ENCODE results near the gene CERT1.
"Not testable (repeated sequence)": the region's sequence is repeated elsewhere in the genome, so short reads cannot be mapped to it uniquely, and the experiment has no call there.

GRCh38 chr5:75489847-75490246 lies 21.6 kb downstream of the CERT1 start:
- TF ChIP-seq CTCF (IDR thresholded peaks at IDR 0.05; ENCODE audit: low read depth, low read length, poor library complexity, severe bottlenecking); EZH2phosphoT487 (IDR thresholded peaks at IDR 0.05; ENCODE audit: borderline replicate concordance, low read length): not testable (repeated sequence)
